Activated naive CD4-positive, alpha-beta T cell treated with anti-CD3 and anti-CD28 coated beads, Interleukin-2, amount 50 U/mL, for 24 hours (primary cell): ENCODE data around the gene TAS2R41.
"Not testable (repeated sequence)": the region's sequence is repeated elsewhere in the genome, so short reads cannot be mapped to it uniquely, and the experiment has no call there.

ENCODE experiments used
- H3K27ac Mint-ChIP-seq: one replicate; pipeline ENCODE4 v1.8.0; 2021; ENCODE audit warnings: mild to moderate bottlenecking, mixed read lengths
- H3K27me3 Mint-ChIP-seq: one replicate; pipeline ENCODE4 v1.8.0; 2021; ENCODE audit warnings: mixed read lengths
- H3K36me3 Mint-ChIP-seq: one replicate; pipeline ENCODE4 v1.8.0; 2021; ENCODE audit warnings: mixed read lengths
- H3K4me1 Mint-ChIP-seq: one replicate; pipeline ENCODE4 v1.8.0; 2021; ENCODE audit warnings: mixed read lengths
- H3K4me3 Mint-ChIP-seq: one replicate; pipeline ENCODE4 v1.8.0; 2021; ENCODE audit warnings: mild to moderate bottlenecking, mixed read lengths
- H3K9me3 Mint-ChIP-seq: one replicate; pipeline ENCODE4 v1.8.0; 2021; ENCODE audit warnings: mixed read lengths

The TAS2R41 gene

GRCh38 chr7:143451122-143451521, 26.6 kb upstream of the TAS2R41 start:
- no peak overlapping the region for H3K4me3 Mint-ChIP-seq
- H3K4me1 Mint-ChIP-seq, result peaks cover 21% of the 10 kb centered on the region
- no peaks in the 10 kb centered on the region for H3K27me3 Mint-ChIP-seq
- peaks cover 22% of the 10 kb centered on the region for H3K36me3 Mint-ChIP-seq
- no peak overlapping the region for H3K27ac Mint-ChIP-seq
- H3K9me3 Mint-ChIP-seq, result no peaks in the 10 kb centered on the region

GRCh38 chr7:143451746-143452145, 25.9 kb upstream of the TAS2R41 start:
- Mint-ChIP-seq H3K36me3 (peaks cover 25% of the 10 kb centered on the region), H3K4me1 (peaks cover 21% of the 10 kb centered on the region), H3K27ac (no peak overlapping the region), H3K4me3 (no peak overlapping the region), H3K9me3 (no peaks in the 10 kb centered on the region), H3K27me3 (no peaks in the 10 kb centered on the region)

- H3K9me3 Mint-ChIP-seq, result no peaks in the 10 kb centered on the region
- no peak overlapping the region for H3K27ac Mint-ChIP-seq
- H3K4me1 Mint-ChIP-seq, result peaks cover 21% of the 10 kb centered on the region
Measured at GRCh38 chr7:143452495-143452894, 25.2 kb upstream of the TAS2R41 start.

GRCh38 chr7:143454091-143454680, 23.5 kb upstream of the TAS2R41 start:
- Mint-ChIP-seq H3K9me3 (no peaks in the 10 kb centered on the region), H3K4me3 (no peak overlapping the region), H3K36me3 (peaks cover 29% of the 10 kb centered on the region), H3K27ac (no peak overlapping the region), H3K4me1 (peaks cover 21% of the 10 kb centered on the region), H3K27me3 (no peaks in the 10 kb centered on the region)

More at GRCh38 chr7:143452495-143452894, 25.2 kb upstream of the TAS2R41 start:
- H3K27me3 Mint-ChIP-seq, result no peaks in the 10 kb centered on the region
- H3K36me3 Mint-ChIP-seq, result peaks cover 27% of the 10 kb centered on the region
- H3K4me3 Mint-ChIP-seq, result no peak overlapping the region

GRCh38 chr7:143455491-143455890, 22.2 kb upstream of the TAS2R41 start:
- Mint-ChIP-seq H3K27me3 (no peaks in the 10 kb centered on the region), H3K9me3 (no peaks in the 10 kb centered on the region), H3K27ac (no peak overlapping the region), H3K36me3 (peaks cover 32% of the 10 kb centered on the region), H3K4me1 (peaks cover 22% of the 10 kb centered on the region), H3K4me3 (no peak overlapping the region)

GRCh38 chr7:143455942-143456341, 21.7 kb upstream of the TAS2R41 start:
- Mint-ChIP-seq H3K4me1 (peaks cover 25% of the 10 kb centered on the region), H3K9me3 (no peaks in the 10 kb centered on the region), H3K27ac (no peak overlapping the region), H3K4me3 (no peak overlapping the region), H3K36me3 (peaks cover 35% of the 10 kb centered on the region), H3K27me3 (no peaks in the 10 kb centered on the region)

GRCh38 chr7:143456992-143457793, 20.5 kb upstream of the TAS2R41 start:
- Mint-ChIP-seq H3K4me1 (peaks cover 20% of the 10 kb centered on the region), H3K9me3 (no peaks in the 10 kb centered on the region), H3K36me3 (peaks cover 34% of the 10 kb centered on the region), H3K27me3 (no peaks in the 10 kb centered on the region), H3K27ac (no peak overlapping the region), H3K4me3 (no peak overlapping the region)

- H3K4me3 Mint-ChIP-seq, result no peak overlapping the region
- H3K4me1 Mint-ChIP-seq, result peaks cover 10% of the 10 kb centered on the region
- H3K36me3 Mint-ChIP-seq, result peaks cover 30% of the 10 kb centered on the region
- no peaks in the 10 kb centered on the region for H3K9me3 Mint-ChIP-seq
- H3K27ac Mint-ChIP-seq, result no peak overlapping the region
- H3K27me3 Mint-ChIP-seq, result no peaks in the 10 kb centered on the region
Measured at GRCh38 chr7:143458263-143458662, 19.4 kb upstream of the TAS2R41 start.

GRCh38 chr7:143458681-143459080, 19.0 kb upstream of the TAS2R41 start:
- peaks cover 30% of the 10 kb centered on the region for H3K36me3 Mint-ChIP-seq
- H3K27ac Mint-ChIP-seq, result no peak overlapping the region
- H3K9me3 Mint-ChIP-seq, result no peaks in the 10 kb centered on the region
- peaks cover 7% of the 10 kb centered on the region for H3K4me1 Mint-ChIP-seq
- no peak overlapping the region for H3K4me3 Mint-ChIP-seq
- H3K27me3 Mint-ChIP-seq, result no peaks in the 10 kb centered on the region

GRCh38 chr7:143459359-143459758, 18.3 kb upstream of the TAS2R41 start:
- H3K9me3 Mint-ChIP-seq, result no peaks in the 10 kb centered on the region
- H3K36me3 Mint-ChIP-seq, result peaks cover 25% of the 10 kb centered on the region
- H3K27ac Mint-ChIP-seq, result no peak overlapping the region
- no peak overlapping the region for H3K4me3 Mint-ChIP-seq
- H3K27me3 Mint-ChIP-seq, result no peaks in the 10 kb centered on the region
- peaks cover 4% of the 10 kb centered on the region for H3K4me1 Mint-ChIP-seq

GRCh38 chr7:143460271-143460979, 17.2 kb upstream of the TAS2R41 start:
- H3K27me3 Mint-ChIP-seq, result no peaks in the 10 kb centered on the region
- H3K4me3 Mint-ChIP-seq, result no peak overlapping the region
- no peak overlapping the region for H3K27ac Mint-ChIP-seq
- H3K4me1 Mint-ChIP-seq, result peaks cover 4% of the 10 kb centered on the region
- peaks cover 26% of the 10 kb centered on the region for H3K36me3 Mint-ChIP-seq
- no peaks in the 10 kb centered on the region for H3K9me3 Mint-ChIP-seq

GRCh38 chr7:143462045-143462444, 15.6 kb upstream of the TAS2R41 start:
- Mint-ChIP-seq H3K36me3 (peaks cover 20% of the 10 kb centered on the region), H3K4me1 (peaks cover 4% of the 10 kb centered on the region), H3K4me3 (no peak overlapping the region), H3K9me3 (no peaks in the 10 kb centered on the region), H3K27ac (no peak overlapping the region), H3K27me3 (no peaks in the 10 kb centered on the region)

GRCh38 chr7:143463556-143463955, 14.1 kb upstream of the TAS2R41 start:
- peaks cover 23% of the 10 kb centered on the region for H3K36me3 Mint-ChIP-seq
- H3K4me3 Mint-ChIP-seq, result no peak overlapping the region
- no peaks in the 10 kb centered on the region for H3K9me3 Mint-ChIP-seq
- no peak overlapping the region for H3K27ac Mint-ChIP-seq
- H3K4me1 Mint-ChIP-seq, result peaks cover 4% of the 10 kb centered on the region
- H3K27me3 Mint-ChIP-seq, result no peaks in the 10 kb centered on the region

- Mint-ChIP-seq H3K9me3 (no peaks in the 10 kb centered on the region), H3K27ac (no peak overlapping the region), H3K4me1 (peaks cover 4% of the 10 kb centered on the region), H3K27me3 (no peaks in the 10 kb centered on the region), H3K36me3 (peaks cover 23% of the 10 kb centered on the region), H3K4me3 (no peak overlapping the region)
Measured at GRCh38 chr7:143463957-143464356, 13.7 kb upstream of the TAS2R41 start.

- H3K4me1 Mint-ChIP-seq, result no peaks in the 10 kb centered on the region
- H3K36me3 Mint-ChIP-seq, result peaks cover 30% of the 10 kb centered on the region
- no peaks in the 10 kb centered on the region for H3K27me3 Mint-ChIP-seq
- H3K4me3 Mint-ChIP-seq, result no peak overlapping the region
- no peaks in the 10 kb centered on the region for H3K9me3 Mint-ChIP-seq
- no peak overlapping the region for H3K27ac Mint-ChIP-seq
Measured at GRCh38 chr7:143467724-143468123, 9.9 kb upstream of the TAS2R41 start.

GRCh38 chr7:143472071-143472689, 5.5 kb upstream of the TAS2R41 start:
- H3K27ac Mint-ChIP-seq, H3K4me1 Mint-ChIP-seq, H3K27me3 Mint-ChIP-seq: not testable (repeated sequence)

More at GRCh38 chr7:143472071-143472689, 5.5 kb upstream of the TAS2R41 start:
- not testable (repeated sequence) for H3K9me3 Mint-ChIP-seq, H3K4me3 Mint-ChIP-seq
- H3K36me3 Mint-ChIP-seq, result peaks cover 28% of the 10 kb centered on the region
